Measurements from ENCODE around the gene CALU.

Gene CALU

DNA sequence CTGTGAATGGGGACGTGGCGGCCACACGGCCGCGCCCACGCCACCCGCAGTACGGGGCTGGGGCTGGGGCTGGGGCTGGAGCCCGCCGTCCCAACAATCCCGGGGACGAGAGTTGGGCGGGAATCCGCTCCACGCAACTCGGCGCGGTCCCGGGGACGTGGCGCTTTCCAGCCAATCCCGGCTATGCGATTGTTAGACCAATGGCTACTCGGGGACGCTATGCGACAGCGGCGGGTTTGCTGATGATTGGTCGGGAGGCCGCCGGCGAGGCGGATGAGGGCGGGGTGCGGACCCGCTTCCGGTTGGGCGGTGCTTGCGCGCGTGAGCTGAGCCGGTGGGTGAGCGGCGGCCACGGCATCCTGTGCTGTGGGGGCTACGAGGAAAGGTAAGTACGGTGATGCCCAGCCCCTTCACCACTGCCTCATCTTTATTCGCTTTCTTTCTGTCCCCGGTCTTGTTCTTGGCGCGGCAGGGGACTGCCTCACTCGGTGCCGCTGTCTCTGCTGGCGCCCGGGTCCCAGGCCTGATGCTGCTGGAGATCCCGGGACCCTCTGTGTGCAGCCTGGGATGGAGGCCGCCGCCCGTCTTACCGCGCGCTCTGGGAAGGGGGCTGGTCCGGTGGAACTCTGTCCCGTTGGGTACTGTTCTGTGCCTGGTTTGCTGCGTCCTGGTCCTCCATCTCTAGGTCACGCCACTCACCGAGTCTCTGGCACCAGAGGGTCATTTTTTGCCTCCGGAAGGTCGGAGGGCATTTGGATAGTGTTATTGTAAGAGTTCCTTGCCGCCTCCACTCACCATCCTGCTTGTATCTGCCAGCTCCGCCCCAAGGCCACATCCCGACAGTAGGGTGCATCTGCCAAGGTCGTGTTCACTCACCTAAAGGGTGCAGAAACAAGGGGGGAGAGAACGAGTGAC, at the start of gene CALU:
Gene CALU (plus strand): TSS at position 312 of the 915 bp plus-strand sequence. CDS start 9,225 bp downstream, outside the sequence.
- peak; percentile 98 for DNase-seq

- no peak for DNase-seq
Observed at GRCh38 chr7:128691227-128691626, 47.9 kb upstream of the CALU start.

DNA sequence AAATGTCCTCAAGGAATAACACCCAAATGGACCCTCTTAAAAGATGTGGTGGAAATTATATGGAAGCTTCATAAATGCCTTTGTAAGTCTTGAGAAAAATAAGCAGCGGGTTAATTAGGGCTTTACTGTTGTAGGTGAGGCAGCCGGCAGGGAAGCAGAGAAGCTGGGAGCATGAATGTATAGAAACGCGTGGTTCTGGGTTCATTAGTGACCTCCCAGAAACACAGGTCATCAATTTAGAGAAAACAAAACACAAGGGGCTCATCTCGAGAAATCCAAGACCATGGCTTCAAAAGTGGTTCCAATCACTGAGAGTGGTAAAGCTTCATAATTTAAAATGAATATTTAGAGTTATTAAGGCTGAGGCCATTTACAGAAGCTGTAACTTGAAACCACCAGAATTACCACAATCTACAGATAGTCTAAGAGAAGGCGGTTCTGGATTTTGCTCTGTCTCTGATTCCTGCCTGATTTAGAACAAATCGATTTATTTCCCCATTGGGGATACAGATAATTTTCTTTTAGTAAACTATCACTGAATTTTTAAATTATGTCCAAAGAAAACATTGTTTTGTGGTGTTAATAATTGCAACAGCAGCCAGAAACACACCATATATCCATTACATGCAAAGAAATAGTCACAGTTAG, 46.4 kb upstream of the CALU start:
- no peak for DNase-seq

- DNase-seq, result no peak
Observed at GRCh38 chr7:128693373-128694015, 45.7 kb upstream of the CALU start.

GRCh38 chr7:128694738-128695137, 44.4 kb upstream of the CALU start:
- DNase-seq, result no peak

DNA sequence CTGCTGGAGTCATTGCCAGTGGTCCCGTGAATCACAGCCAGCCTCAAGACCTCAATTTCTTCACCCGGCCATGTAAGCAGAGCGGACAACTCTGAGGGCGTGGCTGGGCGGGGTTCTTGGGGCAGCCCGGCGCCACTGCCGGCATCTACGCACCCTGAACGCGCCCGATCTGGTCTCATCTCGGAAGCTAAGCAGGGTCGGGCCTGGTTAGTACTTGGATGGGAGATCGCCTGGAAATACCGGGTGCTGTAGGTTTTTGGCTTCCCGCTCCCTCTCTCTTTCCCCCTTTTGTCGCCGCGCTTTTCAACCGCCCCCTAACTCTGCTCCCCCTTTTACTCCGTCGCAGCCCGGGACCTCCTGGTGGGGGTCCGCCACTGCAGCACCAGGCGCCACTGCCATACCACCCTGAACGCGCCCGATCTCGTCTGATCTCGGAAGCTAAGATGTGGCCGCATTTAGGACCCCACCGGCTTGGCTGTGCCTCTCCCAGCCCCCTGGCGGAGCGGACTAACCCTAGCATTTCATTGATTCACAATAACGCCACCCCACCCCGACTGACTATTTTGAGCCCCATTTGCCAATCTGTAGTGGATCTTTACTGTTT, 41.8 kb upstream of the CALU start:
- DNase-seq, result peak; percentile 80

- no peak for DNase-seq
Observed at GRCh38 chr7:128699196-128699712, 39.9 kb upstream of the CALU start.

DNA sequence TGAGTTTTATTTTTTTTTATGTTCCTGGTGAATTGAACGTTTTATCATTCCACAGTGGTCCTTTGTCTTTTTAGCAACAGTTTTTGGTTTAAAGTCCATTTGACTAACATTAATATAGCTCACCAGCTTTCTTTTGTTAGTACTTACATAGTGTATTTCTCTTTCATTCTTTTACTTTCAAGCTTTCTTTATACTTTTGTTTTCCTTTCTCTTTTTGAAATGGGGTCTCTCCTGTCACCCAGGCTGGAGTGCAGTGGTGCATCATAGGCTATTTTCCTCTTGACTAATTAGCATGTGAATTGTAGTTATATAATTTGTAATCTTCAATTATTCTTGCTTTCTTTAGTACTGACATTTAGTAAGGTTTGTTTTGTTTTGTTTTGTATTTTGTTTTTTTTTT, 39.3 kb upstream of the CALU start:
- no peak for DNase-seq

DNA sequence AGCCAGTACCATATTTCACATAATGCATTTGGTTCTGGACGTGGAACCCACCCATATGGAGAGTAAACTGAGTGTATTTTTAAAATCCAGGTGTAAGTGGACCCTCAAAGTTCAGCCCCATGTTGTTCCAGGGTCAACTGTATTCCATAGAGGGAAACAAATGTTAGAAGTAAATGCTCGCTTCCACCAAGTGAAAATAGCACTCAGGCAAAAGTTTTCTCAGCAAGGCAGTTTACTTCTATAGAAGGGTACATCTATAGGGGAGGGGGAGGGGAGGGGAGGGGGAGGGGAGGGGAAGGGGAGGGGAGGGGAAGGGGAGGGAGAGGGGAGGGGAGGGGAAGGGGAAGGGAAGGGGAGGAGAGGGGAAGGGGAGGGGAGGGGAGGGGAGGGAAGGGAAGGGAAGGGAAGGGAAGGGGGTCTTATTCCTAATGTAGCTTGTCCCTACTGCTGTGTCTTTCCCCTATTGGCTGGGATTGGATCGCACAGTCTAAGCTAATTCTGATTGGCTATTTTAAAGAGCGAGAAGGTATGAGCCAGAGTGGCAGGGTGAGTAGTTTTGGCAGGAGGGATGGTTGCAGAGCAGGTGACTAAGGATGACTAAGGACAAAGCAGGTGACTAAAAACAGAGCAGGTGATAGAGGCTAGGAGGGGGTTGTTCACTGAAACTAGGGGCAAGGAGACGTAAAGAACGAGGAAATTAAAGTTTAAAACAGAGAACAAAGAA, 37.9 kb upstream of the CALU start:
- DNase-seq, result no peak

DNA sequence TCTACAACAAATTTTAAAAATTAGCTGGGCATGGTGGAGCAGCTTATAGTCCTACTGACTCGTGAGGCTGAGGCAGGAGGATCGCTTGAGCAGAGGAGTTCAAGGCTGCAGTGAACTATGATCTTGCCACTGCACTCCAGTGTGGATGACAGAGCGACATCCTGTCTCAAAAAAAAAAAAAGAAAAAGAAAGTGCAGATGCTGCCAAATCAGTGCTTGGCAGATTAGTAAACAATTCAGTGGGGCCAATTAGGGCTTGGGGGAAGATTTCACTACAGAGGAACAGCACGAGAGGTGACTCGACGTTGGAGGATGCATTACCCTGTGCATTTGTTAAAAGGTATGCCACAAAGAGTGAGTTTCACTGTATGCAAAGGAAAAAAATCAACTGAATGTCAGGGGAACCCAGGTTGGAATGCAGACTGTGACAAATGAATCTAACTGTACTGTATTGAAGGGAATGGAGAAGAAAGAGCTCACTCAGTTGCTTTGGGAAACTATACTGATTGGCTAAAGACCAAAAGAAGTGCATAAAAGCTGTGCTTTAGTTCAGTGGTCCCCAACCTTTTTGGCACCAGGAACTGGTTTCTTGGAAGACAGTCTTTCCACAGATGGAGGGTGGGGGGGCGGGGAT, 35.4 kb upstream of the CALU start:
- DNase-seq, result peak; percentile 10

DNA sequence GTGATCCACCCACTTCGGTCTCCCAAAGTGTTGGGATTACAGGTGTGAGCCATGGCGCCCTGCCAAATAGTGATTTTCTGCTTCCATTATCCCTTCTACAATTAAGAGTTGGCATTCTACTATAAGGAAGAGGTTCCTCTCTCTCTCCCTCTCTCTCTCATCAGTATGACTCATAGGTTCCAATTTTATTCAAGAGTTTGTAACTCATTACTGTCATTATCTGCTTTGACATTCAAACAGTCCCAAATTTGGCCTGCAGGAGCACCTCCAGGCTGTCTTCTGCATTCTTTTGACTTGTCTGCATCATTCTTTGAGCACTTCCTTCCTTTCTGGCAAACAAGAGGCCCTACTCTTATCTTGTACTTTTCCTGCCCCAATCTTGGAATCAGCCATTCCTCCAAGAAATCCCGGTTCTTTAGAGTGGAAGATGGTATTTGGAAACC, 33.2 kb upstream of the CALU start:
- peak; percentile 50 for DNase-seq

- DNase-seq, result no peak
Observed at GRCh38 chr7:128707752-128708151, 31.4 kb upstream of the CALU start.

DNA sequence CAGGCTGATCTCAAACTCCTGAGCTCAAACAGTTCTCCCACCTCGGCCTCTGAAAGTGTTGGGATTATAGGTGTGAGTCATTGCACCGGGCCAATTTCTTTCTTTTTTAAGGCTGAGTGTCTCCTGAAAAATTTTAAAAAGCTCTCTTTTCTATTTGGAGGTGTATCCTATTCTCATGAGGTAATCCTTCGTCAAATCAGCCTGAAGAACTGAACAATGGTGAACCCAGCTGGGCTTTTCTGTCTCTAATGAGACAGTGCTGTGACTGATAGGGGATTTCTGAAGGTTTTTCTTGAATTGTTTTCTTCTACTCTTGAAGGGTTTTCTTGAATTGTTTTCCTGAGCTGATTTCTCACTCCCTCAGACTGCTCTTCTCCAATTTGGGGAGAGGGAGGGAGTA, 30.9 kb upstream of the CALU start:
- no peak for DNase-seq

- DNase-seq, result no peak
Observed at GRCh38 chr7:128708824-128709223, 30.3 kb upstream of the CALU start.

DNA sequence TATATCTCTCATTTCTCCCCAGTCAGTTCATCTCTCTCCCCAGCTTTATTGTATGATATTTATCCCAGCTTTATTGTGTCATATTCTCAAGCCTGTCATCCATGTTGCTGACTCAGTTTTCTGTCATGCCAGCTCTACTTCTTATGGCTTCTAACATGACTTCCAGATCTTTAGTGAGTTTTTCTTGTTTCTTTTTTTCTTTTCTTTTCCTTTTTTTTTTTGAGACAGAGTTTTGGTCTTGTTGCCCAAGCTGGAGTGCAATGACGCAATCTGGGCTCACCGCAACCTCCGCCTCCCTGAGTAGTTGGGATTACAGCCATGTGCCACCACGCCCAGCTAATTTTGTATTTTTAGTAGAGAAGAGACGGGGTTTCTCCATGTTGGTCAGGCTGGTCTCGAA, 28.7 kb upstream of the CALU start:
- DNase-seq, result peak; percentile 15

GRCh38 chr7:128713794-128714193, 25.4 kb upstream of the CALU start:
- no peak for DNase-seq

DNA sequence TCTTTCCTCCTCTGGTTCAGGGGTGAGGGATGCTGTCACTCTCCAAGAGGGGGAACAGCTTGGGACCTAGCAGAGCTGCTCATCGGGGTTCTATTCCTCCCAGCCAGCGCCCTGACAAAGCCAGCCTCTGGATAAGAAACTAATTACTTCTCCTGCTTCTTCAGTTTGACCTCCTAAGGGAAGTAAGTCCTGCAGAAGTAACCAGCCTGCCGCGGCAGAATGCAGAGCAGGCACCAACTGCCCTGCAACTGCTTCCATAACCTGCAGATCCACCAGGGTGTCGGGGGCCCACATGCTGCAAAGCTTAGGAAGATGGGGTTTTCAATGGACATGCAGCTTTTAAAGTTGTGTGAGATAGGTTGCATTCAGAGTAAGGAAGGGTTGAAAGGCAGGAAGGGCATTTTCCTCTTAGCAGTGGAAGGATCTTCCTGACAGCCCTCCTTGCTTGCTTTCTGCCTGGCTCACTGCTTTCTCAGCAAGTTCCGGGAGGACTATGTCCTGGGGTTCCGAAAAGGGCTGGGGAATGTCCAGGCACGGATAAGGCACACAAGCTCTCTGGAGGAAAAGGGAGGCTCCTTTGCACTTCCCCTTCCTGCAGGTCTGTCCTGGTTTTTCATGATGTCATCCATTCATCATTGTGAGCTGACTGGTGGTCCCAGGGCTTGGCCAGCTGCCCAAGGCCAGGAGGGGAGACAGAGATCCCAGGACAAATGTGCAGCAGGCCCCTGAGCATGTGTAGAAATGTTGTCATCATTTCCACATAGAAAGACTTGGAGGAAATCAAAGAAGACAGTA, 24.3 kb upstream of the CALU start:
- DNase-seq, result no peak

DNA sequence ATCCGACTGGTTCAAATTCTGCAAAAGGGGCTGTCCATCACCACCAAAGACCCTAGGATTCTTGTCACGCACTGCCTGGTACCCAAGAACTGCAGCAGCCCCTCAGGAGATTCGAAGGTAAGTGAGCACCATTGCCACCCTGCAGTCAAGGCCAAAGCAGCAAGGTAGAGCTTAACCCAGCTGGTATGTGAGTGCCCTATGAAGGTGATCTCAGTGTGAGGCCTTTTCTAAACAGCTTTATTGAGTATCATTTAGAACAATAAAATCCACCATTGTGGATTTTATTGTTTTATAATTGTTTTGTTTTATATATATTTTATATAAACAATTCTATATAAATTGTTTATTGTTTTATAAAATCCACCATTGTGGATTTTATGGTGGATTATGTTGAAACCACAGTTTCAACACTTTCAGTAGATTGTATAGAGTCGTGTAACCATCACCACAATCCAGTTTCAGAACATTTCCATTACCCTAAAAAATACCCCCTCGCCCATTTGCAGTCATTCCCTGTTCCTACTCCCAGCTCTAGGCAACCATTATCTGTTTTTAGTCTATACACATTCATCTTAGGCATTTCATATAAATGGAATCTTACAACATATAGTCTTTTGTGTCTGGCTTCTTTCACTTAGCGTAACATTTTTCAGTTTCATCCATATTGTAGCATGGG, 20.1 kb upstream of the CALU start:
- DNase-seq, result no peak

GRCh38 chr7:128721376-128721775, 17.8 kb upstream of the CALU start:
- no peak for DNase-seq

DNA sequence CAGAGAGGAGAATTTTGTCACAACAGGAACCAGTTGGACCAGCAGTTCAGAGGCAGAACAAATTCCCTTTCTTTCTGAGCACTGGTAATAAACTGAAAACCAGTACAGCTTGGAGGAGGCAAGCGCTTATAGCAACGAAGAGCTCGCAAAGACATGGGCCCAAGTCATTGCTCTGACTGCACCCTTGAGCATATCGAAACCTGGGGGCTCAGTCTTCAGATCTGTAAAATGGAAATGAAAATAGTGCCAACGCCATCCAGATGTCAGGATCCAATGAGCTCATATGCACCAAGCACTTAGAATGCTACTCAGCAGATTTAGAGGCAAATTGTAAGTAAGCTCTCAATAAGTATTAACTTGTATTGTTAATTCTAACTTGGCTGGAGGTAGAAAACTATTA, 14.4 kb upstream of the CALU start:
- DNase-seq, result no peak
